ENCODE measurements around the gene NEK7.
A peak's percentile ranks its signal among the peaks of the same experiment; 100 is the strongest.

Gene NEK7

GRCh38 chr1:198147216-198147615, 9.6 kb upstream of the NEK7 start:
- no peak for DNase-seq (ENCODE audit: low read depth)

GRCh38 chr1:198150369-198150768, 6.4 kb upstream of the NEK7 start:
- no peak for DNase-seq (ENCODE audit: low read depth)

- DNase-seq (ENCODE audit: low read depth), result no peak
Observed at GRCh38 chr1:198151688-198152087, 5.1 kb upstream of the NEK7 start.

GRCh38 chr1:198153103-198153502, 3.7 kb upstream of the NEK7 start:
- peak; percentile 67 for DNase-seq (ENCODE audit: low read depth)

GRCh38 chr1:198153804-198154203, 3.0 kb upstream of the NEK7 start:
- no peak for DNase-seq (ENCODE audit: low read depth)

- no peak for DNase-seq (ENCODE audit: low read depth)
Observed at GRCh38 chr1:198155253-198155652, 1.5 kb upstream of the NEK7 start.

GRCh38 chr1:198156111-198156744, 570 bp upstream of the NEK7 start:
- peak; percentile 74 for DNase-seq (ENCODE audit: low read depth)

GRCh38 chr1:198157241-198157846, 546 bp downstream of the NEK7 start:
- DNase-seq (ENCODE audit: low read depth), result peak; percentile 91

- DNase-seq (ENCODE audit: low read depth), result no peak
Observed at GRCh38 chr1:198157847-198158725, 1.3 kb downstream of the NEK7 start.

- DNase-seq (ENCODE audit: low read depth), result peak; percentile 75
Observed at GRCh38 chr1:198158735-198159589, 2.2 kb downstream of the NEK7 start.

- no peak for DNase-seq (ENCODE audit: low read depth)
Observed at GRCh38 chr1:198160222-198160621, 3.4 kb downstream of the NEK7 start.

- no peak for DNase-seq (ENCODE audit: low read depth)
Observed at GRCh38 chr1:198160946-198161614, 4.3 kb downstream of the NEK7 start.

GRCh38 chr1:198161718-198162090, 4.9 kb downstream of the NEK7 start:
- no peak for DNase-seq (ENCODE audit: low read depth)

GRCh38 chr1:198162091-198162767, 5.4 kb downstream of the NEK7 start:
- no peak for DNase-seq (ENCODE audit: low read depth)

GRCh38 chr1:198165927-198166647, 9.3 kb downstream of the NEK7 start:
- no peak for DNase-seq (ENCODE audit: low read depth)

- DNase-seq (ENCODE audit: low read depth), result no peak
Observed at GRCh38 chr1:198166900-198167299, 10.1 kb downstream of the NEK7 start.

GRCh38 chr1:198167436-198167934, 10.7 kb downstream of the NEK7 start:
- DNase-seq (ENCODE audit: low read depth), result no peak

GRCh38 chr1:198168227-198168626, 11.4 kb downstream of the NEK7 start:
- no peak for DNase-seq (ENCODE audit: low read depth)

- DNase-seq (ENCODE audit: low read depth), result no peak
Observed at GRCh38 chr1:198169672-198170071, 12.9 kb downstream of the NEK7 start.
